Activated T-cell treated with anti-CD3 and anti-CD28 coated beads, Interleukin-2, amount 50 U/mL, for 1 hour (primary cell): ENCODE measurements around the gene ANKRD9.

Experiments used
- DNase-seq: peaks from one replicate; pipeline ENCODE4 v3.0.0-alpha.2; 2020

Gene ANKRD9

GRCh38 chr14:102469261-102469660 is 40.3 kb downstream of the ANKRD9 start:
- DNase-seq, result no peak

GRCh38 chr14:102464846-102465341 is 44.7 kb downstream of the ANKRD9 start:
- no peak for DNase-seq

GRCh38 chr14:102464006-102464405 is 45.6 kb downstream of the ANKRD9 start:
- DNase-seq, result no peak

GRCh38 chr14:102462391-102462790 is 47.2 kb downstream of the ANKRD9 start:
- no peak for DNase-seq

- no peak for DNase-seq
Observed at GRCh38 chr14:102461490-102462338, 47.9 kb downstream of the ANKRD9 start.

GRCh38 chr14:102457509-102457908 is 52.1 kb downstream of the ANKRD9 start:
- no peak for DNase-seq

GRCh38 chr14:102454711-102455110 is 54.9 kb downstream of the ANKRD9 start:
- no peak for DNase-seq

GRCh38 chr14:102452302-102452701 is 57.3 kb downstream of the ANKRD9 start:
- DNase-seq, result no peak
